ENCODE measurements around the gene PLAAT3. TPM values are rescaled to one million over a fixed set of nuclear protein-coding genes. Genes with fewer than 3 reads are reported as not detected.
A peak's percentile ranks its signal among the peaks of the same experiment; 100 is the strongest.
"Not testable (repeated sequence)": the region's sequence is repeated elsewhere in the genome, so short reads cannot be mapped to it uniquely, and the experiment has no call there.

The PLAAT3 gene
- total RNA-seq, 1 donor from 2014 or later: 2.1 TPM

- intact Hi-C loops (cut with micrococcal nuclease): loop anchor here (5.0 kb wide), 1 partner anchor 60 kb away; the partner anchor contains the start of gene PLAAT3
- no peak for DNase-seq
- Mint-ChIP-seq H3K9me3 (no peaks in the 10 kb centered on the region), H3K36me3 (ENCODE audit: low read depth) (peaks cover 7% of the 10 kb centered on the region), H3K4me3 (no peak overlapping the region), H3K4me1 (peaks cover 28% of the 10 kb centered on the region), H3K27ac (peak overlapping the region; percentile 45), H3K27me3 (no peaks in the 10 kb centered on the region)
Measured at GRCh38 chr11:63551889-63552266, 62.4 kb downstream of the PLAAT3 start.

DNA sequence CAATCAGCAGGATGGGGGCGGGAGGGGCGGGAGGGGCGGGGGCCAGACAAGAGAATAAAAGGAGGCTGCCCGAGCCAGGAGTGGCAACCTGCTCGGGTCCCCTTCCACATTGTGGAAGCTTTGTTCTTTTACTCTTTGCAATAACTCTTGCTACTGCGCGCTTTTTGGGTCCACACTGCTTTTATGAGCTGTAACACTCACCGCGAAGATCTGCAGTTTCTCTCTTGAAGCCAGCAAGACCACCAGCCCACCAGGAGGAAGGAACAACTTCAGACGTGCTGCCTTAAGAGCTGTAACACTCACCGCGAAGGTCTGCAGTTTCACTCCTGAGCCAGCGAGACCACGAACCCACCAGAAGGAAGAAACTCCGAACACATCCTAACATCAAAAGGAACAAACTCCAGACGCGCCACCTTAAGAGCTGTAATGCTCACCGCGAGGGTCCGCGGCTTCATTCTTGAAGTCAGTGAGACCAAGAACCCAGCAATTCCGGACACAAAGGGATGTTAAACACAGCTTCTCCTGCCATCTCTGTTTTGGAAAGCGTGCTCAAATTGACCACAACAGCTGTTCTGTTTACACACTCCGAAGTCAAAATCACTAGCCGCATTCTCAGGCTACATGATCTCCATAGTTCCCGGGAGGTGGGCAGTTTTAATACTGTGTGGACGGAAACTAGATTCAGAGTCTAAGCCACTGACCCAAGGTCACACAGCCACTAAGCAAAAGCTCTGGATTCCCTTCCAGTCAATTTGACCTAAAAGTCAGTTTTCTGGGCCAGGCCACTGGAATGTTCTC, 62.9 kb downstream of the PLAAT3 start:
- no peaks in the 10 kb centered on the region for H3K27me3 Mint-ChIP-seq
- H3K4me3 Mint-ChIP-seq: peak overlapping the region; percentile 48
- no peak for DNase-seq
- no peaks in the 10 kb centered on the region for H3K9me3 Mint-ChIP-seq
- intact Hi-C loops (cut with micrococcal nuclease): loop anchor here (5.0 kb wide), 1 partner anchor 61 kb away; the partner anchor contains the start of gene PLAAT3
- peaks cover 12% of the 10 kb centered on the region for H3K36me3 Mint-ChIP-seq (ENCODE audit: low read depth)
- H3K27ac Mint-ChIP-seq: peak overlapping the region; percentile 69
- H3K4me1 Mint-ChIP-seq: peaks cover 27% of the 10 kb centered on the region

GRCh38 chr11:63550156-63550700, 64.0 kb downstream of the PLAAT3 start:
- H3K27me3 Mint-ChIP-seq, DNase-seq, H3K9me3 Mint-ChIP-seq, H3K27ac Mint-ChIP-seq, H3K4me3 Mint-ChIP-seq: not testable (repeated sequence)
- Mint-ChIP-seq H3K4me1 (peaks cover 27% of the 10 kb centered on the region), H3K36me3 (ENCODE audit: low read depth) (peaks cover 20% of the 10 kb centered on the region)
- intact Hi-C loops (cut with micrococcal nuclease): loop anchor here (5.0 kb wide), 1 partner anchor 62 kb away; the partner anchor contains the start of gene PLAAT3

DNA sequence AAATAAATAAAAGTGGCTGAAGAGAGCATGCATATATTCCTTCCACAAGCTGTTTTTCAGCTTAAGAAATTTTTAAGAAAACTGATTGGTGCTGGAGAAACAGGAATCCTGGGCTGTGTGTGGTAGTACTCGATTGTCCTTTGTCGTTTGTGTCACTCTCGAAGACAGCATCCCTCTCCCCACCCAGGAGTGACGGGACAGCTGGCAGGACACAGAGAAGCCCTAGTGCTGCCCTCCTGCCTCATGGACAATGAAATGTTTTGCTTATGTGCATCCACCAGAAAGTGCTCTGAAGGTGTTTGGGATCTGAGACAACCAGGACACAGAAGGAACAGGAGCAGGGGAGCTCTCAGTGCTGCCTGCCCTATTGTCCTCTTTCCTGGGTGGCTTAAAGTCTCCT, 64.8 kb downstream of the PLAAT3 start:
- H3K4me3 Mint-ChIP-seq: no peak overlapping the region
- intact Hi-C loops (cut with micrococcal nuclease): no loop called here
- no peak overlapping the region for H3K27ac Mint-ChIP-seq

DNA sequence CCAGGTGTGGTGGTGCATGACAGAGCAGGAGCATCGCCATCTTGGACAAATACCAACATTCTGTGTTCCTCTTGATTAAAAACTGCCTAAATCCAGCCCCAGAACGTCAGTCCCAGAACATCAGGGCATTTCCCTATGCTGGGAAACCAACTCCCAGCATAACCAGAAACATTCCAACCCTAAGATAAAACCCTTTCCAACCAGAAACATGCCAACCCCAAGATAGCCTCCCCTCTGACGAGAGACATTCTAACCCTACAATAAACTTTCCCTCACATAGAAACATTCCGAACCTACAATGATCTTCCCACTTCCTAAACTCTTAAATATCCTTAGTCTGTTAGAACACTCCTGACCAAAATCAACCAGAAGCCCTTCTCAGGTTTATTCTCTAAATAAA, 66.1 kb downstream of the PLAAT3 start:
- Mint-ChIP-seq H3K4me3 (no peak overlapping the region), H3K36me3 (ENCODE audit: low read depth) (peaks cover 31% of the 10 kb centered on the region), H3K27me3 (no peaks in the 10 kb centered on the region), H3K4me1 (peaks cover 16% of the 10 kb centered on the region), H3K27ac (no peak overlapping the region), H3K9me3 (no peaks in the 10 kb centered on the region)
- DNase-seq: no peak
- intact Hi-C loops (cut with micrococcal nuclease): no loop called here

More for the DNA sequence above, 64.8 kb downstream of the PLAAT3 start:
- no peaks in the 10 kb centered on the region for H3K9me3 Mint-ChIP-seq
- peaks cover 26% of the 10 kb centered on the region for H3K36me3 Mint-ChIP-seq (ENCODE audit: low read depth)
- H3K4me1 Mint-ChIP-seq: peaks cover 23% of the 10 kb centered on the region
- H3K27me3 Mint-ChIP-seq: no peaks in the 10 kb centered on the region
- DNase-seq: no peak

- H3K27ac Mint-ChIP-seq: no peak overlapping the region
- peaks cover 11% of the 10 kb centered on the region for H3K4me1 Mint-ChIP-seq
- no peak overlapping the region for H3K4me3 Mint-ChIP-seq
- no peaks in the 10 kb centered on the region for H3K27me3 Mint-ChIP-seq
- H3K36me3 Mint-ChIP-seq (ENCODE audit: low read depth): peaks cover 36% of the 10 kb centered on the region
- no peaks in the 10 kb centered on the region for H3K9me3 Mint-ChIP-seq
- intact Hi-C loops (cut with micrococcal nuclease): no loop called here
- no peak for DNase-seq
Measured at GRCh38 chr11:63547061-63547460, 67.2 kb downstream of the PLAAT3 start.

- Mint-ChIP-seq H3K4me1 (peaks cover 13% of the 10 kb centered on the region), H3K36me3 (ENCODE audit: low read depth) (peaks cover 45% of the 10 kb centered on the region), H3K4me3 (no peak overlapping the region), H3K27me3 (no peaks in the 10 kb centered on the region), H3K9me3 (no peaks in the 10 kb centered on the region), H3K27ac (no peak overlapping the region)
- no peak for DNase-seq
- intact Hi-C loops (cut with micrococcal nuclease): no loop called here
Measured at GRCh38 chr11:63543711-63544110, 70.5 kb downstream of the PLAAT3 start.

DNA sequence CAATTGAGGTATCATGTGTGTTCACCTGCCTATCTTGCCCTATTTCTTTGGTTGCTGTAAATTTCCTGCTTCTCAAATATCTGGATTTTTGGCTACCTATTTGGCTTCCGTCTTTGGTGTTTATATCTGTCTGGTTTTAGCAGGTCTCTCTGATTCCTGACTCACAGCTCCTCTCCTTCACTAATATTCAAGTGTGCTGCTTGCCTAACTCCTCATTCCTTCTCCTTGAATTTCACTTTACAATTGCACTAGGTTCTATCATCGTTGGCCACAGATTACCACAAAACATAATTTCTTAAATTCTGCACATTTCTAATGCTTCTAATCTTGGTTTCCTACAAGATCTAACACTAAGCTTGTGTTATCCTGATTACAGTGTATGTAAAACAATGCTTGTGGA, 71.7 kb downstream of the PLAAT3 start:
- H3K9me3 Mint-ChIP-seq; intact Hi-C loops (cut with micrococcal nuclease); H3K4me3 Mint-ChIP-seq; H3K27ac Mint-ChIP-seq; H3K27me3 Mint-ChIP-seq; DNase-seq: not testable (repeated sequence)
- Mint-ChIP-seq H3K4me1 (peaks cover 24% of the 10 kb centered on the region), H3K36me3 (ENCODE audit: low read depth) (peaks cover 50% of the 10 kb centered on the region)

DNA sequence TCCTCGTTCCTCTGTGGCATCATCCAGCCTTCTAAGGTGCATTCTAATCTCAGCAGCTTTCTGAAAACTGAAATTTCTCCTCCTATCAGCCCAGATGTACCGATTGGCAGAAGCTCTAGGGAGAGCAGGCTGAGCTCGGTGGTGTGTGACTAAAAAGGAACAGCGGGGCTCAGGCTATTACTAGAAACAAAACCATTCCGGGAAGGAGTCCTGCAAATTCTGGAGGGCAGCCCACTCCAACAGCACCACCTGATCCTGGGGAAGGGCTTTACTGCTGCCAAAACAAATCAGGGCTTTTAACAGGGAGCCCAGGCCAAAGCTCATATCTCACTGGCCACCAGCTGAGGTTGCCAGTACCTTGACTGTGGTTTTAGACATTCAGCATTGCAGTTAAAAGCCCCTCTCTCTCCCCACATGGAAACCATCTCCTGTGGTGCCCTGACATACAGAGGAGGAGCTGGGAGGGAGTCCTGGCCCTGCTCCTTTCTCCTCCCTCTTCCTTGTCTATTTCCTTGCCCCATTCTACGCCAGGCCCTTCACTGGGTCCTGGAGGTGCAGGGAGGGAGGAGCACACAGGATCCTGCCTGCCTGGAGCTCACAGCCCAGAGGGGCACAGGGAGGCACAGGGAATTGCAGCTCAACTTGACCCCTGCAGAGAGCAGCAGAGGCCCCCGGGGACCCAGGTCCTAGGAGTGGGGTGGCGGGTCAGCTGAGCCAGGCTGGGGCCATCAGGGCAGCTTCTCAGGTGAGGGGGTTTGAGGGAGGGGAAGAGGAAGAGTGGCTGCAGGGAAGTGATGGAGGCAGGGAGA, 76.7 kb downstream of the PLAAT3 start:
- peaks cover 63% of the 10 kb centered on the region for H3K4me1 Mint-ChIP-seq
- DNase-seq: peak; percentile 75

DNA sequence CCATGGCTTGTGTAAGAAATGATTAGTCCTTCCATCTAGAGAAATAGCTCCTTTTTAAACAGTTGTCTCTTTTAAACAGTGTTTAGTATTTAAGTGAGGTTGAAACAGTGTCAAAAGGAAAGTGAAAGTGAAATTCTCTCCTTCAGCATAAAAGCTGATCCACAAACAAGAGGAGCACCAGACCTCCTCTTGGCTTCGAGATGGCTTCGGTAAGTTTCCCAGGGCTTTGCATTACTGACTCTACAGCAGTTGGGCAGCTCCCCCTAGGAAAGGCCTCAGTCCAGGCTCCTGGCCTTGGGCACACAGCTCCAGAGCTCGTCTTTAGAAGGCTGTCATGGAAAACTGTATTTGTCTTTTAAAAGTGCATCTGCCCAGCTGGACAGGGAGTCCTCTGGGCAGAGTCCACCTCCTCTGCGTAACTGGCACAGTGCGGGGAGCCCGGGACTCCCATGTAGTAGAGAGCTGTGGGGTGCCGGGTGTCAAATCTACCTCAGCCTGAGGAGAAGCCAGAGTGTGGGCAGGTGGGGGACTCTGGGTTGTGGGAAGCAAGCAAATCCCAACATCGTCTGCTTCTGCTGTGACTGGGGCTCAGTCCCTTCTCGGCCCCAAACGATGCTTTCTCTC, 77.5 kb downstream of the PLAAT3 start, which contains the start of gene PLAAT4:
Gene PLAAT4, plus strand, starts transcription at position 140 of the 624 bp plus-strand sequence. Its CDS starts 61 bp downstream, at position 201.
- H3K4me3 Mint-ChIP-seq: peak within 1 kb of the TSS; percentile 90
- H3K27me3 Mint-ChIP-seq: no peaks in the 10 kb centered on the region
- H3K9me3 Mint-ChIP-seq: no peaks in the 10 kb centered on the region
- DNase-seq: peak; percentile 88
- peak within 1 kb of the TSS; percentile 88 for H3K27ac Mint-ChIP-seq
- peaks cover 66% of the 10 kb centered on the region for H3K4me1 Mint-ChIP-seq
- peaks cover 14% of the 10 kb centered on the region for H3K36me3 Mint-ChIP-seq (ENCODE audit: low read depth)
- intact Hi-C loops (cut with micrococcal nuclease): loop anchor here (5.0 kb wide), 2 partner anchors 101 to 136 kb away; partner anchors contain the start of gene ATL3

More for the DNA sequence above, 76.7 kb downstream of the PLAAT3 start:
- intact Hi-C loops (cut with micrococcal nuclease): loop anchor here (5.0 kb wide), 2 partner anchors 100 to 135 kb away; partner anchors contain the start of gene ATL3
- Mint-ChIP-seq H3K27me3 (no peaks in the 10 kb centered on the region), H3K36me3 (ENCODE audit: low read depth) (peaks cover 16% of the 10 kb centered on the region), H3K27ac (peak overlapping the region; percentile 88), H3K9me3 (no peaks in the 10 kb centered on the region), H3K4me3 (peak overlapping the region; percentile 90)

DNA sequence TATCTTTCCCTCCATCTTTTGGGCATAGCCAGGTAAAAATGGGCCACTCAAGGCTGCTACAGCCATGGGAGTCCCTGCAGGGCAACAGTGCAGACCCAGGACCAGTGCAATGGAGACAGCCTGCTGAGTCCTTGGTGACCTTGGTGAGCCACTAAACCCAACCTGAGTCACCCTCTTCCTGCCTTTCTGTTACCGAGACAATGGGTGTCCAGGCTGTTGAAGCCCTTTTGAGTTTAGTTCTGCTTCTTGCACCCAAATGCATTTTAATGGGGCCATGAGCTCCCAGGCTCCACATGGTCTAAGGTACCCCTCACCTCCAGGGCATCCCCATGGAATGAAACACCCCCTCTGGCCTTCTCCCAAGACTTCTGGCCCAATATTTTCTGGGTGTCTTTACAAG, 78.5 kb downstream of the PLAAT3 start:
- intact Hi-C loops (cut with micrococcal nuclease): loop anchor here (1.0 to 5.0 kb wide), 4 partner anchors 18 to 137 kb away; partner anchors contain the start of gene ATL3
- Mint-ChIP-seq H3K36me3 (ENCODE audit: low read depth) (peaks cover 14% of the 10 kb centered on the region), H3K9me3 (no peaks in the 10 kb centered on the region), H3K27ac (peak overlapping the region; percentile 88), H3K4me1 (peaks cover 73% of the 10 kb centered on the region), H3K4me3 (peak overlapping the region; percentile 90), H3K27me3 (no peaks in the 10 kb centered on the region)
- peak; percentile 82 for DNase-seq

DNA sequence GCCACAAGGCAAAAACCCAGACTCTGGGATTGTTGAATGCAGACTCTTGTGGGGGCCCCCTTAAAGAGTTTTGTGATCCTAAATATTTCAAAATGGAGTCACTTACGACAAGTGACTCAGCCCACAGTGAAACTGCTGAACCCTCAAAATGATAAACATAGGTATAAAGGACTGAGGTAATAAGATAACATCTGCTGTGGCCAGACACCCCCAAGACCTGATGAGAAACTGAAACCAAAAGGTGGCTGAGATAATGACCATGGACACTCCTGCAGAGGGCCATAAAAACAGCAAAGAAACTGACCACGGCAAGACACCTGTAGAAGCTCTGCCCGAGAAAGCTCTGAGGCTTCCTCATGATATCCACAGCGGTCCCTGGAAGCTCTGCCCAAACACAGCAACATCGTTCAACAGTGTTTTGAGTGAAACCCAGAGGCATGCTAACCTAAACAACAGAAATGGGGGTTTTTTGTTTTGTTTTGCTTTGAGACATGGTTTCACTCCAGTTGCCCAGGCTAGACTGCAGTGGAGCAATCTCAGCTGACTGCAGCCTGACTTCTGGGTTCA, 79.3 kb downstream of the PLAAT3 start:
- Mint-ChIP-seq H3K4me1 (peaks cover 73% of the 10 kb centered on the region), H3K27me3 (no peaks in the 10 kb centered on the region), H3K27ac (peak overlapping the region; percentile 88), H3K4me3 (peak overlapping the region; percentile 90), H3K36me3 (ENCODE audit: low read depth) (peaks cover 11% of the 10 kb centered on the region), H3K9me3 (no peaks in the 10 kb centered on the region)
- intact Hi-C loops (cut with micrococcal nuclease): loop anchor here (1.0 to 5.0 kb wide), 4 partner anchors 18 to 137 kb away; partner anchors contain the start of gene ATL3
- DNase-seq: peak; percentile 78

DNA sequence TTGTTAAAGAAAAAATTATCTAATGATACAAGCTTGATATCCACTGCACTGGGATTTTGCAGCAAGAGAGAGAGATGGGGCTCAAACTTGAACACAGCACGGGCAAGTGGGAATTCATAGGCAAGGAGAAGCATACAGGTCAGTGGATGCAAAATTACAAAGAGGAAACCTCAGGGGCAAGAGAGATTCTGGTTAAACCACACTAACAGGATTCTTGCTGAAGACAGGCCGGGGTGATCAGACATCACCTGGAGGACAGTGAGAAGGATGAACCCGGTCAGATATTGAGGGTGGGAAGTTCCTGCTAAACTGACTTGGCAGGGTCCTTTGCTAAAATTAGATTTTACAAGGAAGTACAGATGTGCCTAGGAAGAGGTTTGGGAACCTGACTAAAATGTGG, 80.2 kb downstream of the PLAAT3 start:
- no peak for DNase-seq
- H3K4me1 Mint-ChIP-seq: peaks cover 77% of the 10 kb centered on the region
- H3K27ac Mint-ChIP-seq: no peak overlapping the region
- intact Hi-C loops (cut with micrococcal nuclease): no loop called here
- H3K36me3 Mint-ChIP-seq (ENCODE audit: low read depth): peaks cover 8% of the 10 kb centered on the region
- no peaks in the 10 kb centered on the region for H3K27me3 Mint-ChIP-seq
- no peaks in the 10 kb centered on the region for H3K9me3 Mint-ChIP-seq
- no peak overlapping the region for H3K4me3 Mint-ChIP-seq
